Lung (tissue), 12 donors: ENCODE data around the gene MTHFR. TPM values are rescaled to one million over a fixed set of nuclear protein-coding genes. Genes with fewer than 3 reads are reported as not detected.

ENCODE experiments used
- ATAC-seq: fragments of 200-7000 bp; cut with Tn5 transposase; one replicate; pipeline ENCODE4 v1.9.1; 2020; ENCODE audit warnings: moderate number of reproducible peaks; ENCODE audit not compliant: insufficient read depth, low FRiP score
- DNase-seq, 3 donors: peaks; one replicate each; pipeline ENCODE4 v3.0.0-alpha.2; 2013 to 2017
- H3K27ac ChIP-seq, 2 donors: one replicate each; pipeline ENCODE4 v1.5.1; 2013; ENCODE audit warnings: mild to moderate bottlenecking in 2 of 2, moderate library complexity in 2 of 2, control low read depth in 1 of 2, inconsistent platforms in 1 of 2, low read depth in 1 of 2, low read length in 1 of 2
- H3K27me3 ChIP-seq, 3 donors: one replicate each; pipeline ENCODE4 v1.5.1; 2013; ENCODE audit warnings: low read length in 2 of 3; ENCODE audit not compliant: control insufficient read depth in 3 of 3, insufficient read depth in 3 of 3
- H3K36me3 ChIP-seq, 4 donors: one replicate each; pipeline ENCODE4 v1.5.1; 2013; ENCODE audit warnings: low read length in 4 of 4, mild to moderate bottlenecking in 1 of 4, moderate library complexity in 1 of 4; ENCODE audit not compliant: control insufficient read depth in 4 of 4, insufficient read depth in 4 of 4
- H3K4me1 ChIP-seq, 5 donors: one replicate each; pipeline ENCODE4 v1.5.1; 2013; ENCODE audit warnings: low read length in 5 of 5, mild to moderate bottlenecking in 2 of 5, moderate library complexity in 1 of 5; ENCODE audit not compliant: control insufficient read depth in 5 of 5, insufficient read depth in 5 of 5
- H3K4me3 ChIP-seq: one replicate; pipeline ENCODE4 v1.5.1; 2013; ENCODE audit warnings: mild to moderate bottlenecking, control low read depth, moderate library complexity
- H3K9ac ChIP-seq, 2 donors: one replicate each; pipeline ENCODE4 v1.5.1; 2013; ENCODE audit warnings: low read length in 2 of 2, control low read depth in 1 of 2; ENCODE audit not compliant: insufficient read depth in 1 of 2
- H3K9me3 ChIP-seq, 4 donors: one replicate each; pipeline ENCODE4 v1.5.1; 2013; ENCODE audit warnings: low read length in 3 of 4, mild to moderate bottlenecking in 1 of 4, moderate library complexity in 1 of 4; ENCODE audit not compliant: control insufficient read depth in 4 of 4, insufficient read depth in 3 of 4
- WGBS, 2 donors: extraction: QIAGEN DNeasy Blood & Tissue Kit; methylation state at CpG; one replicate each; pipeline ENCODE4 v1.1.7; 2013; 5-methylcytosine and 5-hydroxymethylcytosine counted together
- polyA plus RNA-seq, 2 donors: library from polyadenylated mRNA; stranded (reverse); fragments of 200-250 nt; gene quantifications; one replicate each; pipeline ENCODE4 v1.2.1, GENCODE V29; 2013
- total RNA-seq, 2 donors: library from RNA; depleted of rRNA in 1 of 2; stranded (reverse); fragments of >200 nt in 1 of 2; gene quantifications; one replicate each; pipeline ENCODE4 v1.2.1, GENCODE V29; 2014 to 2021
- TF ChIP-seq, protein P1 (sequence below): IDR thresholded peaks from 2 replicates; pipeline ENCODE4 v1.5.1; 2012; ENCODE audit warnings: mild to moderate bottlenecking; ENCODE audit errors: control extremely low read depth, extremely low read depth
- donor health status: control.
- donor health status: control.
- donor health status: Bipolar disorder and iron deficiency.
- donor health status: healthy.
- donor health status: DM: yes; HTN: yes; CAD: no.

Gene MTHFR
- total and polyA plus RNA-seq, 4 donors = 20.6 to 61.4 (median 30.0) TPM

DNA sequence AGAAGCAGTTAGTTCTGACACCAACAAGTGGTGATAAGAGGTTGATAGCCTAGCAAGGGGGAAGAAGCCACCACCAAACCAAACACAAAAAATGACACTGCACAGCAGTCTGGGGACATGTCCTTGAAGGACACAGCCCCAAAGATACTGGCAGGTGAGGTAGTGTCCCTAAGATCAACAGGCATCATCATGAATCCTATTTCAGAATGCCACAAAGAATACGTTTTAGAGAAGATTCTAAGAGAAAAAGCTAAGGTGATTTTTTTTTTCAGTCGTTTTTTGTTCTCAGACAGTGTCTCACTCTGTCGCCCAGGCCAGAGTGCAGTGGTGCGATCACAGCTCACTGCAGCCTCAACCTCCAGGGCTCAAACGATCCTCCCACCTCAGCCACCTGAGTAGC lies 19.6 kb downstream of the MTHFR start:
- ATAC-seq = no peak
- no peak for DNase-seq
- WGBS, 2 donors = 64 to 73% methylated on average over 5 of the region's 5 CpGs
- Histone ChIP-seq H3K27me3 (no peaks in the 10 kb centered on the region), H3K27ac (peak overlapping the region in 1 of 2 donors; percentile 28), H3K9ac (no peak overlapping the region), H3K4me1 (peaks cover 3 to 51% (median 17%) of the 10 kb centered on the region in 5 donors), H3K4me3 (no peak overlapping the region), H3K9me3 (no peaks in the 10 kb centered on the region), H3K36me3 (peaks cover 0 to 14% (median 4%) of the 10 kb centered on the region in 4 donors)
- TF ChIP-seq, protein P1, sequence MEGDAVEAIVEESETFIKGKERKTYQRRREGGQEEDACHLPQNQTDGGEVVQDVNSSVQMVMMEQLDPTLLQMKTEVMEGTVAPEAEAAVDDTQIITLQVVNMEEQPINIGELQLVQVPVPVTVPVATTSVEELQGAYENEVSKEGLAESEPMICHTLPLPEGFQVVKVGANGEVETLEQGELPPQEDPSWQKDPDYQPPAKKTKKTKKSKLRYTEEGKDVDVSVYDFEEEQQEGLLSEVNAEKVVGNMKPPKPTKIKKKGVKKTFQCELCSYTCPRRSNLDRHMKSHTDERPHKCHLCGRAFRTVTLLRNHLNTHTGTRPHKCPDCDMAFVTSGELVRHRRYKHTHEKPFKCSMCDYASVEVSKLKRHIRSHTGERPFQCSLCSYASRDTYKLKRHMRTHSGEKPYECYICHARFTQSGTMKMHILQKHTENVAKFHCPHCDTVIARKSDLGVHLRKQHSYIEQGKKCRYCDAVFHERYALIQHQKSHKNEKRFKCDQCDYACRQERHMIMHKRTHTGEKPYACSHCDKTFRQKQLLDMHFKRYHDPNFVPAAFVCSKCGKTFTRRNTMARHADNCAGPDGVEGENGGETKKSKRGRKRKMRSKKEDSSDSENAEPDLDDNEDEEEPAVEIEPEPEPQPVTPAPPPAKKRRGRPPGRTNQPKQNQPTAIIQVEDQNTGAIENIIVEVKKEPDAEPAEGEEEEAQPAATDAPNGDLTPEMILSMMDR = no peak

DNA sequence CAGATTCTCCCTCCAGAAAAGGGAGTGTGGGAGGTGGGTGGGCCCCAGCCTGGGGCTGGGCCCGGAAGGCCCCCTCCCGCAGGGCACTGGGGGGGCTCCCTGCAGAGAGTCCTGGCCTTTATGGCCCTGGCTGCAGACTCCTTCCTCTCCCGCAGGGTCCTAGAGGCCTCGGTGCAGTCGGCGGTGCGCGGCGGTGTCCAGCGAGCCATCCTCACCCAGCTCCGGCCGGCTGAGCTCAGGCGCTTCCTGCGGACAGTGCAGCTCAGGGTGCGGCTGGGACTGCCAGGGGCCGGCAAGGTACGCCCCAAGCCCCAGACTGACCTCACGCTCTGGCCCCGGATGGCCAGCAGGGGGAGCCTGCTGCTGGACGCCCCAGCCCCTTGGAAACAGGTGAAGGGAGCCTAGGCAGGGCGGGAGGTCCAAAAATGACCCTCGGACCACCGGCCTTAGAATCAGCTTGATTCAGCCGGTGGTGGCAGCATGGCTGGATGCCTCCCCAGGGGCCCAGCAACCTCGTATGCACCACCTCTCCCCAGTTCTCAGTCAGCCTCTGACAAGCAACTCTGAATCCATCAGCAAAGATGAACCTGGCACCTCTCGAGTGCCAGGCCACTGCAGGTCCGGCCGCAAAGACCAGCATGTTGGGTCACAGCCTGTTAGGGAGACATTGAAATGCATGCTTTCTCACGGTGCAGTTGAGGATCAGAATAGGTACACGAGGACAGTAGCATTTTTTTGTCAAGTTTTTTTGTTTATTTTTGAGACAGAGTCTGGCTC lies 20.6 kb downstream of the MTHFR start:
- peak overlapping the region; percentile 38 to 49 for H3K27ac ChIP-seq
- H3K9ac ChIP-seq = no peak overlapping the region
- peaks cover 0 to 2% (median 0%) of the 10 kb centered on the region in 4 donors for H3K9me3 ChIP-seq
- TF ChIP-seq, protein P1 = peak; percentile 63
- H3K4me3 ChIP-seq = no peak overlapping the region
- DNase-seq (peak; percentile 51 to 87 (median 61)), ATAC-seq (no peak)
- H3K36me3 ChIP-seq = peaks cover 0 to 10% (median under 1%) of the 10 kb centered on the region in 4 donors
- 5 to 9% methylated on average over 28 to 30 of the region's 30 CpGs for WGBS, 2 donors
- no peaks in the 10 kb centered on the region for H3K27me3 ChIP-seq
- peaks cover 3 to 43% (median 17%) of the 10 kb centered on the region in 5 donors for H3K4me1 ChIP-seq

DNA sequence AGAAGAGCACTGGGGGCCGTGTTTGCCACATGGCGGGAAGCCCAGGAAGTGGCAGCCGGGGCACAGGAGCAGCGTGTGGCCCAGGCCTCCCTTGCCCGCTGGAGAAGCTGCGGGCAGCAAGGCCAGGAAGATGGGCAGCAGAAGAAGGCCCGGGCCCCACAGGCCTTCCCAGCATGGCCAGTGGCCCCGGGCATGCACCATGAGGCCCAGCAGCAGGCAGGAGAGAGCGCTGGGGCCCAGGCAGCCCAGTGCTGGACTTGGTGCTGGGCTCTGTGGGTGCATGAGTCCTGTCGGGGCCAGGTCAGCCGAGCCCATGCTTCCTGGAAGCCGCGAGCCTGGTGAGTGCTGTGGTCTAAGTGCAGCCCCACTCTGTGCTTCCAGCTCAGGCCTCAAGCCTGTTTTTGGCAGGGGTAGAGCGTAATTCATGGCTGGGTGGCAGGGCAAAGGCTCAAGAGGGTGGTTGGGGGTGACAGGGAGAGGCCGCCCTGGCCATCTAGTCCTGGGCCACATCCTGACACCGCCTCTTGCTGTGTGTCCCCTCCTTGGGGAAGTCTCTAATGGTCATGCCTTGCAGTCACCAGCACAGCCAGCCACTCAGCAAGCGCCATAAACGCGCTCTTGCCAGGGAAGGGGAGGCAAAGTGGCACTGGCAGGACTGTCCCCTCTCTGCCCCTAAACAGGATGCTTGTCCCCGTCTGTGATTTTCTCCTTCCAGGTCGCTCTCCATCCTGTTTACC lies 21.3 kb downstream of the MTHFR start:
- Histone ChIP-seq H3K27me3 (no peaks in the 10 kb centered on the region), H3K27ac (peak overlapping the region; percentile 38 to 71), H3K4me3 (no peak overlapping the region), H3K9me3 (peaks cover 0 to 2% (median 0%) of the 10 kb centered on the region in 4 donors), H3K9ac (no peak overlapping the region), H3K4me1 (peaks cover 0 to 35% (median 17%) of the 10 kb centered on the region in 5 donors), H3K36me3 (peaks cover 0 to 7% (median 0%) of the 10 kb centered on the region in 4 donors)
- no peak for DNase-seq
- 64 to 66% methylated on average over 20 to 21 of the region's 21 CpGs for WGBS, 2 donors
- no peak for ATAC-seq
- TF ChIP-seq, protein P1 = no peak
